ENCODE results near the gene PJA1.

The PJA1 gene

DNA sequence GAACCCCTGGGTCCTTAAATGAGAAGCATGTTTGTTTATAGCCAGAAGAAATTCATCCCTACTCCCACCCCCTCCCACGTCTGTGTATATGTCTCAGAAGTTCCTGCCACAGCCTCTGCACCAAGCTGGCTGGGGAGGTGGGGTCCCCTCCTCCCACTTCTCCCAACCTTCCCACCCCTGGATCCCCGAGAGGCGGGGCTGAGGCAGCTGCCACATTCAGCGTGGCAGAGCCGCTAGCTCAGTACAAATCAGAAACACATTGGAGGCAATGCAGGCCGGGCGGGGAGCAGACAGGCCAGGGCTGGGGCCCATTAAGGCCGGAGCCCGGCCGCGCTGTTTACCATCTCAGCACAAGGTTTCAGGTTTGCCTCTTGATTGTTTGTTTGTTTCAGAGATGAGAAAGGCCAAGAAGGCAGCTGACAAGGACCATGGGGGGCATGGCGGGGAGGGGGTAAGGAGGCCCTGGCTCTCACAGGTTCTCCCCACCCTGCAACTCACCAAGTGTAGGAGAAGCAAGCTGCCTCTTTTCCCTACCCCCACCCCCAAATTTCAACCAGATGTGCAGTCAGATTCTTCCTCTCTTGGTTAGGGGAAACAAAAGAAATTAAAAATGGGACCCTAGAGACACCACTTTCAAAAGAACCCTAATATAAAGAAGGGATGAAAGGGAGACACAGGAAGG lies 22.3 kb downstream of the PJA1 start:
- DNase-seq (ENCODE audit: low read depth in 2 of 2), result no peak

DNA sequence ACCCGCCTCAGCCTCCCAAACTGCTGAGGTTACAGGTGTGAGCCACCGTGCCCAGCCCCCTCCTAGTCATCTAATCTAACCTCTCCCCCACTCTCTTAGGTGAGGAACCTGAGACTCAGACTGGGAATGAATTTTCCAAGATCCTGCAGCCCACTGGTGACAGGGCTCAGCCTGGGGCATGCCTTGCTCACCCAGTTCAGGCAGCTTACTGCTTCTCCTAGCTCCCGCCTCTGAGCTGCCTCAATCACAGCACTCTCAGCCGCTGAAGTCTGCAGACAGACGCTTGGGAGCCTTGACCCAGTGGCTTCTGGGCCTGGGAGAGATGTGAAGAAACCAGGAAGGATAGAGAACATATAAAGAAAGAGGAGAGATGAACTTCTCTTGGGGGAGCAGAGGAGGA lies 24.4 kb downstream of the PJA1 start:
- no peak for DNase-seq (ENCODE audit: low read depth in 2 of 2)

DNA sequence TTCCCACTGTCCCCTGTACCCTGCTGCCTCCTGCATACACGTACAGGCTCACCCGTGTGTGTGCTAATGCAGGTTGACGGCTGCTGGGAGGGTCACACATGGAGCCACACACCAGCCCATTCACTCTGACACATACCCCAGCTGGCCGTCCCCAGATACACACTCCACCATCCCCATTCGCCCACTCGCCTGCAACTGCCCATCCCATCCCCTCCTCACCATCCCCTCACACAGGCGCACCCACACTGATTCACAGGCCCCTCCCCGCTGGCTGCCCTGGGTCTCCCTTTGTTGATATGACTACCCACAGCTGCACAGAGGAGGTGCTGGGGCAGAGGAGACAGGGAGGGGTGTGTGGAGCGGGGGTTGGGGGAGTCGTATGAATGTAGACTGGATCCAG lies 25.7 kb downstream of the PJA1 start:
- no peak for DNase-seq (ENCODE audit: low read depth in 2 of 2)

DNA sequence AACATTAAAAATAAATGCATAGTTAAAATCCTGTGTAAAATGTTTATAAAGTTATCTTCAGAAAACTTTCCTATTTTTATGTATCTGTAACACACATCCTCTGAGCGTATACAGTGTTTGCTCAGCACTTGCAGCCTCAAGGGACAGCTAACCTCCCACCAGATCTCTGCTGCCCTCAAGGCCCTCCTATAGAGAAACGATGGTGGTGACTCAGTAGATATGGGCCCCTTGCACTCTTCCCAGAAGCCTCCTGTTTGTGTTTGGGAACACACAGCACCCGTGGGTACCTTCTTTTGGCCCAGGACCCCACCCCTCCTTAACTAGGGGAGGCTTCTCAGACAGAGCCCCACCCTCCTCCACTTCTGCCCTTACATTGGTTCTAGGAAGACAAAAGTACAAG lies 26.7 kb downstream of the PJA1 start:
- no peak for DNase-seq (ENCODE audit: low read depth in 2 of 2)

DNA sequence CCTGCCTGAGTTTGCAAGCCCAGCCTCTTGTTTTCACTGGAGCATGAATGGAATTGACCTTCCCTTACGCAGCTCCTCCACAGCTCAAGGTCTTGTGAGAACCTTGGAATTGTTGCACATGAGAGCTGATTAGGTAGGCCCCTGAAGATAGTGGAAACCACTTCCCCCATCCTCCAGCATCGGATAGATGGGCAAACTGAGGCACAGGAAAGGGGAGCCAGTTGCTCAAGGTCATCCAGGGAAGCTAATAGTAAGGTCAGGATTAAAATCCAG lies 27.2 kb downstream of the PJA1 start:
- no peak for DNase-seq (ENCODE audit: low read depth in 2 of 2)

DNA sequence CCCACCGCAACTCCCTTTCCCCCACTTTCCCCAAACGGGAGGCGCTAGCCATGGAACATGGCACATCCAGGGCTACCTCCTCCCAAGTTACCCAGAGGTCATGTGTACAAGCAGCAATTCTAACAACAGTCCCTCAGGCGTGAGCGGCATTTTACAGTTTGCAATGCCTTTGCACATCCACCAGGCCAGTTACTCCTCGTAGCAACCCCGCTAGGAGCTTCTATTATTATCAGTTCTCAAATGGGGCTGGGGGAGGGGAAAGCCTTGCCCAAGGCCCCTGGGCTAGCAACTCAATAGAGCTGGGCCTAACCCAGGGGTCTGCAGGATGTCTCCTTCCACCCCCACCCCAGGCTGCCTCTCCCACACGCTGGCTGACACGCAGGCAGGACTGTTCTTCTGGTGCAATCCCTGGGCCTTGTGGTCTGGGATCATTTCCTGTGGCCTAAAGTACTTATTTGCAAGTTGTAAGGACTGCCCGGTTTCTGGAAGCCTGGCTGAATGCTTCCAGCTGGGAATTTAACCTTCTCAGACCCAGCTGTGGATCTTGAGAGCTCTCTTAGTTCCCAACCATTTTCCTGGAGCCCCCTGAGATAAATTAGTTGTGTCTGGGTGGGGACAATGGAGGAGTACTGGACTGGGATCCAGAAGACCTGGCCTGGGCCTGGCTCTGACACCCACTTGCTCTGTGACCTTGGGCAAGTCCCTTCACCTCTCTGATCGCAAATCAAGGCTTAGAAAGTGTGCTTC lies 27.7 kb downstream of the PJA1 start:
- DNase-seq (ENCODE audit: low read depth in 2 of 2), result no peak

DNA sequence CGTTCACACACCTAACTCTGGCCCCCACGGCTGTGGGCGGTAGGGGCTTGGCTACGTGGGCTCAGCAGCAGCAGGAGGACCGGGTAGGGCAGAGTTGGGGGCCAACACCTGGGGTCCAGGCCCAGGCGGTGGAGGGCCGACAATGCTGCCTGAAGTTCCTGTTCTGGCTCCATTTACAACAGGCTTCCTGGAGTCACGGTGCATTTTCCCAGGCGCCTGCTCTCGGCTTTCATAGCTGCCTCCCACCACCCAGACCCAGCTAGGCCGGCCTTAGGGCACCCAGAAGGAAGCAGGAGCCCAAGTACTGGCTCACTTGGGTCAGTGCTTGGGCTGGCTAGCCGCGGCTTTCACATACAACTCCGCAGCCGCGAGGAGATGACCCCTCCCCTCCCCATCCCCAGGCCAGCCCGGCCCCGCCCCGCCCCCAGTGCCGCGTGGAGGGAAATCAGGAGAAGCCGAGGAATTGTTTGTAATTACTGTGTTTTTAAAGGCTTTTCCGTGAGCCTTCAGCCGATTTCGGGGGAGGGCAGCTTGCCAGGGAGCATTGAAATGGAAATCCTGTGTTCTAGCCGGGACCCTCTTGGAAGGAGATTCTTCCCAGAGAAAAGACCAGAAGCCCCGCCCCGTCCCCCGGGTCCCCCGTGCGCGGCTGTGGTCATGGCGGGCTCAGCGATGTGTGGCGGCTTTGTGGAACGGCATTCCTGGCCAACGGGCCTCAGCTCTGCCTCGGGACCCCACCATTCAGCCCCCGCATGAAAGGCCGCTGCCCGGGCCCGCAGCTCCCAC lies 28.5 kb downstream of the PJA1 start:
- no peak for DNase-seq (ENCODE audit: low read depth in 2 of 2)

DNA sequence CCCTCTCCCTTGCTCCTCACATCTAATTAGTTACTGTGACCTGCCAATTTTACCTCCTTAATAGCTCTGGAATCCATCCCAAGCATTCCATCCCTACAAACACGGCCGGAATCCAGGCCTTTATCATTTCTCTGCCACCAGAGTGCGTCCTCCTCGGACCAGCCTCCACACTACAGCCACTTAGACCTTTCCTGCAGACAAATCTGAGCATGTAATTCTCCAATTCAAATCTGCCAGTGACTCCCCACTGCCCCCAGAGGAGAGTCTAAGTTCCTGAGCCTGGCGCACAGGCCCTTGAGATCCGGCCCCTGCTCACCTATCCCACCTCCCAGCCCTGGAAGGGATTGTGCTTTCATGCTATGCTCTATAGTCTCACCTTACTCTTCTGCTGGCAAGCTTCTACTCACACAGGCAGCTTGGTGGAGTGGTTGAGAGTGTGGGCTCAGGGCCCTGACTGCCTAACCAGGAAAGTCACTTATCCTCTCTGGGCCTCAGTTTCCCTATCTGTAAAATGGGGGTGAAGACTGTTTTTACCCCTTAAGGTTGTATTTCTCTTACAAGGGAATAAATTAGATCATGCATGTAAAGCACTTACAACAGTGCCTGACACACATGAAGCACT lies 31.2 kb downstream of the PJA1 start:
- no peak for DNase-seq (ENCODE audit: low read depth in 2 of 2)

DNA sequence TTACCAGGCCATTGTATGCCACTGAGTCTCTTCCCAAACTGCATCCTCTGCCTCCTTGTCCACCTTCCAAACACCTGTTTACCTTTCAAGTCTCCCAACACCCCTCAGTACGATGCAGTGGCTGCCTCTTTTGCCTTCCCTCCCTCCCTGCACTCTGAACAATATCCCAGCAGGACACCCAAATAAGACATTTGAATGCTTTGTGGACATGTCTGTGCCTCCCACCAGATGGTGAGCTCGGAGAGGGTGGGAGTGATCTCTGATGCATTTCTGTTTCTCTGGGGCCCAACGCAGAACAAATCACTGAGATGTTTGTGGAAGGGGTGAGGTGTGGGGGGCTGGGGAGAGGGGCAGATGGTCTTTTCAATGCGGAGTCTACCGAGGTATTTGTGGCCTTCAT lies 33.4 kb downstream of the PJA1 start:
- DNase-seq (ENCODE audit: low read depth in 2 of 2), result no peak

DNA sequence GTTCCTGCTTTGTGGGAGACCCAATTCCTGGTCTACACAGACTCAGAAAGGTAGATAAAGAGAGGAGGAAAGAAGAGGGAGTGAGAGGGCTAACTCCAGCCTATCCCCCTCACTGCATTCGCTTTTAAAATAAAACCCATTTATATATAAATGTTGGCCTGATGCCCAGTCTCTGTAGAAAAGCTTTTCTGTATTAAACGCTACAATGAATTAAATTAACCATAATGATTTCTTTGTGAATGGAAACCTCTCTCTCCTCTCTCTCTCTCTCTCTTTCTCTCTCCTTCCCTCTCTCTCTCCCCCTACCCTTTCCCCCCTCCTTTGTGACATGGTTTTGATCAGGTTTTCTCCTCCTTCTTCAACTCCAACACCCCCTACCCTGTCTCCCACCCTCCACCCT lies 34.8 kb downstream of the PJA1 start:
- DNase-seq (ENCODE audit: low read depth in 2 of 2), result no peak

DNA sequence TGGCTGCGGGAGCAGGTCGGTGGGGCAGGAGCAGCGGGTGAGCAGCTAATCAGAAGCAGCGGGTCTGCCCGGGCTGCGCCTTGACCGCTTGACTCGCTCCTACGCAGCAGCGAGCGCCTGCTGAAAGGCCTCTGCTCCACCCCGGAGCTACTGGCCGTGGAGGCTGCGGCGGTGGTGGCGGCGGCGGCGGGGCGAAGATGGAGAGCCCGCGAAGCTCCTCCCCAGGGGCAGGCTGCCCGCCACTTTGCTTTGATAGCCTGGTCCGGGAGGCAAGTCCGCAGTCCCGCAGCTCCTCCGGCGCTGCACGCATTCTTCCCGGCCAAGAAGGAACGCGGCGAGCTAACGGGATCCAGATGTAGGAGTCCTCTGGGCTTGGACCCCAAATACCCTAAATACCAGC lies 36.7 kb downstream of the PJA1 start:
- no peak for DNase-seq (ENCODE audit: low read depth in 2 of 2)

DNA sequence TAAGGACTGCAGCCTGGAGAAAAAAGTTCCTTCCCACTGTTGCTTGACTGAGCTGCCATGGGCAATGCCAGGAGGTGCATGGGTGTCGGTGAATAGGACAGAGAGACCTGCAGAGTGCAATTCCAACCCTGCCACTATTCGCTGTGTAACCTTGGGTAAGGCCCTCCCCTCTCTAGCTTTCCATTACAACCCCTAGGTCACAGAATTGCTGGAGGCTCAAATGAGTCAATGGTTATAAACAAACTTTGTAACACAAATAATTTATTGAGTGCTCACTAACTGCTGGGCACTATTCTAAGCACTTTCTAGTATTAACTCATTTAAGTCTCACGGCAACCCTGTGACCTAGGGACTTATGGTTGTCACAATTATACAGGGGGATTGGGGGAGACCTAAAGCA lies 37.8 kb downstream of the PJA1 start:
- no peak for DNase-seq (ENCODE audit: low read depth in 2 of 2)

DNA sequence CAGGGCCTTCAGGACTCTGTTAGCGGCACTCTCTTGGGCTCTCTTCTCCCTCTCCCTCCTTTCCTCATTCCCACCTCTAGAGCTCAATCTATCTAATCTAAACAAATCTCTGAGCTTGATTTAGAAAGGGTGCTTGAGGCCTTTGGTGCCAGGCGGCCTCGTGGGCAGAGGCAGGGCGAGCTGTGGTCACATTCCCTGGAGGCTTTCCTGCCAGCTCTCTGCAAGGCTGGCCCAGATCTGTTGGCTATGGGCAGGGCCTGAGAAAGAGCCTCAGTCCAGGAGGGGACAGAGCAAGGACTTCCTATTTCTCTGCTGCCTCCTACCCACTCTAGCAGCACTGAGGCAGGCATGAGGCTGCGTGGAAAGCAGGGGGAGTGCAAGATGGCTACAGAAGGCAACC lies 38.6 kb downstream of the PJA1 start:
- no peak for DNase-seq (ENCODE audit: low read depth in 2 of 2)

DNA sequence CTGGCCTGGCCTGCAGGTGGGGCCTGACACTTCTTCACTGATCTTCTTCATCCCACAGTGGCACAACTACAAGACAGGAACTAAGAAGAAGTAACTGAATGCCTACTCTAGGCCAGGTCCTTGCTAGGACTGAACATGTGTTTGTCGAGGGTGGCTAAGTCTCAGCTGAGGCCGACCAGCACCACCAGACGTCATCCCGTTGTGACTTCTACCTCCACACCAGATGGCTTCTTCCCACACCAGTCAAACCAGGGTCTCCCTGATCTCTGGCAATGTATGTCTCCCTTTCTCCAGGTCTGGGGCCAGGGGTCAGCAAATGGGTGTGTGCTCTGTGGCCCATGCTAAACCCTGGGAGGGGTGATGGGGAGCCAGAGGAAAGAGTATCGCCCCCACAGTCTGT lies 40.2 kb downstream of the PJA1 start:
- DNase-seq (ENCODE audit: low read depth in 2 of 2), result no peak

DNA sequence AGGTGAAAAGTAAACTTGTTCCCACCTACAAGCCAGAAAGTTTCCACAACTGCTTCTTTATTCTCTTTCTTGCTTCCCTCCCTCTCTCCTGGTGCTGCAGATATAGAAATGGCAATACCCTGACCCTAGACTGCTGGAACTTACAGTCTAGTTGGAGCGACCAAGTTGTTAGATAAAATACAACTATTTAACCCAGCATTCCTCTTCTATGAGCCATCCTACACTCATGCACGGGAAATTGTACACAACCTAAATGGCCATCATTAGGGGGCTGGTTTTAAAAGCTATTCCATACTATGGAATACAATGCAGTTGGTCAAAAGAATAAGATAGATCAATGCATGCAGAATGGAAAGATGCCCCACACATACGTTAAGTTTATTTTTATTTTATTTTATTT lies 41.1 kb downstream of the PJA1 start:
- DNase-seq (ENCODE audit: low read depth in 2 of 2), result no peak

DNA sequence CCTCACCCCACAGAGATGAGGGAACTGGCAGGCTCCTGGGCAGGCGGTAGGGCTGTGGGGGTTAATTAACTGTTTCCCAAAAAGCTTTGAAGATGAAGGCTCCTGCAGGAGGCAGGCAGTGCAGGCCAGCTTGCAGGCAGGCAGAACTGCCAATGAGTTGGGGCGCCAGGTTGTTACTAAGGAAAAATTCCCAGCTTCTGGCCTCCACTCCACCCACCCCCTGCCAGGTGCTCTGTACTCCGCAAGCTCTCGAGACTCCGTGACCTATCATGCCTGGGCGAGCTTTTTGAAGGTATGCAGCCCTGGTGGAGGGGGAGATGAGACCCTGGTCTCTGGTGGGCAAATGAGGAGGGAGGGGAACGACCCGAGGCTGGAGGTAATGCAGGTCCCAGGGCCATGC lies 41.8 kb downstream of the PJA1 start:
- no peak for DNase-seq (ENCODE audit: low read depth in 2 of 2)

DNA sequence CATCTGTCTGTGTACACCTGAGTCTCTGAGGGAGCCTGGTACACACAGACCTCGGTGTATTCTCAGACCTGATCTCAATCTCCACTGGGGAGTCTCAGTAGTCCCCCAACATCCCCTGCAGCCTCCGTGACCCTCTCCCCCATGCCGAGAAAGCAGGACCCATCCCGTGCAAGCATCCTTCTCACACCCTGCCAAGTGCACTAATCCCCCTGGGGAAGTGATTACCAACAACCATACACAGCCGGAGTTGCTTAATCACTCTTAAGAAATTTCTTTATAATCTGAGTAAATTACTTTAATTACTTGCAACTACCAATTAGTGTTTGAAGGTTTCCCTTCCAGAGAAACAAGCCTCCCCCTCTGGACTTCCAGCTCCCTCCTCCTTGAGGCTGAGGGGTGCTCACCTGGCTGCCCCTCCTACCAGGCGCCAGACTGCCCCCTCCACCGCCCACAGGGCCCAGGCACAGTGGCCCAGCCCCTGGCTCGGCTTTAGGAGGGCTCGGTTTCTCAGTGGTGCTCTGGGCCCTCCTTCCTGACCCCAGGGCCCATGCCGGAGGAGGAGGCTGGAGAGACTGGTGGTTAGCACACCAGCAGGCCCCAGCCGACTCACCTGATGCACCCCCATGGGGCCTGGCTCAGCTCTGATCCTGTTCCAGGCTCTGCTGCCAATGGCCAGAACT lies 43.8 kb downstream of the PJA1 start:
- no peak for DNase-seq (ENCODE audit: low read depth in 2 of 2)

DNA sequence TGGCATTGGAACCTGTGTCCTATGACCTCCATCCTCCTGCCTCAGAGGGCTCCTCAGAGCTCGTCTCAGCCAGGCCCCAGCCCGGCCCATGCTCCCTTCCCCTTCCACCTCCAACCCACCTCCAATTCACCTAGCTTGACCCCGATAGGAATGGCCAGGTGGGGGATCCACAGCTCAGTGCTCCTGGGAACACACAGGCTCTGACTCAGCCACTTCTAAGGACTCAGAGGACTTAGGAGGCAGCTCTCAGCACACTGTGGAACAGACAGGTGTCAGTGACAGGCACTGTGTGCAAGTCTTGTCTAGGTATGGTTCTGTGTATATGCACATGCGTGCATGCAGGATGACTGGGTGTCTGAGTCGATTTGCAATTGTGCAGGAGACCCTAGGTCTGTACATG lies 44.8 kb downstream of the PJA1 start:
- DNase-seq (ENCODE audit: low read depth in 2 of 2), result no peak

DNA sequence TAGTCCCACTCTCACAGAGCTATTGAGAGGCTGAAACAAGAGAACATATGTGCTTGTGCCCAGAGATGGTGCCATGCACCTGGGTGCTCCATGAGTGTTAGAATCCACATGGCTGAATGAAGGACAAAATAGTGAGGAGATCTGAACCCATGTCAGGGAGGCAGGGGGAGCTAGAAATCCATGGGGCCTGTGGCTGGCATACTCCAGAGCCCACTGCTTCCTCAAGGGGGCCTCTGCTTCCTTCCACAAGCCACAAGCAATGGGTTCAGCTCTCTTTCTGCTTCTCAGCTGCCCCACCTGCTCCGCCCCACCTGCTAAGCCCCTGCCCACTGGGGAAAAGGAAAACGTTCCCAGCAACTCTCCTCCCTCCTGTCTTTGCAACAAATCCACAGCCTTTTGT lies 46.1 kb downstream of the PJA1 start:
- DNase-seq (ENCODE audit: low read depth in 2 of 2), result no peak

DNA sequence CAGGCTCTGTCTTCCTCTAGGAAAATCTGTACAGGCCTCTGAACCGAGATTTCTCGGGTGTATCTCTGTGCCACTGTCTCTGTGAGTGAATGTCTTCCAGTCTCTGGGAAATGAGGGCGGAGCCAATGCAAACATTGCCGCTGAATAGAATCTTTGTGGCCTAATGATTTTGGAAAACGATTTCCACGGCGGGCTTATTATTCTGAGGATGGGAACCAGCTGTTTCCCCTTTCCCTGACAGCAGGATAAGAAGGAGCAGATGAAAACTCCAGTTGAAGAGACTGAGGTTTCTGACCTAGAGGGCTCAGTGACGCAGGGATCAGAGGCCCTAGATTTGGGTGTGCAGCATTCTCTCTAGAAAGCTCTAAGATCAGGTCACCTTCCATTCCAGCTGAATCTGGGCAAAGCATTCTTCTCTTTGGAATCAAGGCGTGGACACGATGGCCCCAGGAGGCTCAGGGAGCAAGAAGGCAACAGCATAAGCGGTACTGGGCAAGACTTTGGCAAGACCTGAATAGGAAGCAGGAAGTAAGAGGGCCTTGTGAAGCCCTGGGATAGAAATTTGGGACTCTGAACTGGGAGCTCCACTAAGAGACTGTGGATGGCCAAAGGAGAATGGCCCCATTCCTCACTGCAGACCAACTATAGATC lies 47.3 kb downstream of the PJA1 start:
- DNase-seq (ENCODE audit: low read depth in 2 of 2), result no peak

DNA sequence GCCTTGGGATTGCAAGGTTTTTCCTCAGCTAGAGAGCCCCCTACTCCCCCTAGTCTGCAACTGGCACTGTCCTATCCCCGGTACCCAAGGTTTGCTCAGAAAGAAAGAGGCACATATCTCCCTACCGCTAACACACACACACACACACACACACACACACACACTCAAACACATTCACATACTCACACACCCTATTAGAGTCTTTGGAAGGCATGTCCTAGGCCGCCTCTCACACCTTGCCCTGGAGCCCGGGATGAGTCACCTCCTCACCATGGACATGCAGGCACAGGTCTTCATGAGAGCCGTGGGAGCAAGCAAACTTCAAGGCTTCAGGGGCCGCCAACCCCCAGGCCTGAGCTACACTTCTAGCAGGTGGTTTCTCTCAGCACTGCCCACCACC lies 49.2 kb downstream of the PJA1 start:
- no peak for DNase-seq (ENCODE audit: low read depth in 2 of 2)

DNA sequence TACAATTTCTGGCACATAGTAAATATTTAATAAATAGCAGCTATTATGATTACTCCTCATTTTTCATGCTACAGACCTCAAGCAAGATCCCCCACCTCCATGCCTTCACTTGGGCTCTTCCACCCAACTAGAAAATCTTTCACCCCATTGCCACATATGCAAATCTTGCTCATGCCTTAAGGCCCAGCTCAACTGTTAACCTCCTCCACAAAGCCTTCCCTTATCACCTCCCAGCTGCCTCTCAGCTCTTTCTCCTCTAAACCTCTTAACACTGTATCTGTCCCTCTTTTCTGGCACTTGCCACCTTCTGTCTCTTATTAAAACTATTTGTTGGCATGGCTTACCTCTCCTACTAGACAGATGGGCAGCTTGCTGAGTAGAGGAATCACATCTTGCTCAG lies 51.5 kb downstream of the PJA1 start:
- no peak for DNase-seq (ENCODE audit: low read depth in 2 of 2)

Measured in stimulated activated CD4-positive, alpha-beta T cell treated with anti-CD3 and anti-CD28 coated beads, Interleukin-4, amount 100 ng/mL, for 48 hours (primary cell).